Measurements from ENCODE around the gene MAN2C1.

- no peak for TF ChIP-seq CTCF (conservative IDR thresholded peaks at IDR 0.05)
- TF ChIP-seq ZFX (IDR thresholded peaks at IDR 0.05), result no peak
Observed at GRCh38 chr15:75357976-75358673, 10.3 kb downstream of the MAN2C1 start.

Data from C4-2B (cell line).